ENCODE data around the gene ARHGAP9.

The ARHGAP9 gene

DNA sequence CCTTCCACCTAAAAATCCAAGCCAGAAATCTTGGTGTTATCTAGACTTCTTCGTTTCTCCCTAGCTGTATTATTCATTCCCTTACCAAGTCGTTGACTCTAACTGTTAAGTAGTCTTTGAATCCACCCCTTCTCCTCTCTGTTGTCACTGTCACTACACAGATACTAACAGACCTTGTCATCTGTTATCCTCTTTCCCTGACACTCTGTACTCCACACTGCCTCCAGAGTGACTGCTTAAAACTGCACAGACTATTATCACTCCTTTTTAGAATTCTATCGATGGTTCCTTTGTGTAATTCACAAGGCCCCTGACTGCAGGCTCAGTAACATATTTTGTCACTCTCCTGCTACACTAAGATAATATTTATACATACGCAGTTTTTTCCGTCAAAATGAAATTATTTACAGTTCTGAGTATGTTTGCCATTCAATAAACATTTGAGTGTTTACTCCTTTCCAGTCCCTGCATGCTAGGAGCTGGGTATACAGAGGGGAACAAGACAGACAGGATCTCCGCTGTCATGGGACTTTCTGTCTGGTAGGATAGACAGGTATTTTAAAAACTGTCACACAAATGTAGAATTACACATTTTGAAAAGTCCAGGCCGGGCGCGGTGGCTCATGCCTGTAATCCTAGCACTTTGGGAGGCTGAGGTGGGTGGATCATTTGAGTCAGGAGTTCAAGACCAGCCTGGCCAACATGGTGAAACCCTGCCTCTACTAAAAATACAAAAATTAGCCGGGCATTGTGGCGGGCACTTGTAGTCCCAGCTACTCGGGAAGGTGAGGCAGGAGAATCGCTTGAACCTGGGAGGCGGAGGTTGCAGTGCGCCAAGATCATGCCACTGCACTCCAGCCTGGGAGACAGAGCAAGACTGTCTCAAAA lies 12.0 kb upstream of the ARHGAP9 start:
- DNase-seq (ENCODE audit: low spot score): no peak

DNA sequence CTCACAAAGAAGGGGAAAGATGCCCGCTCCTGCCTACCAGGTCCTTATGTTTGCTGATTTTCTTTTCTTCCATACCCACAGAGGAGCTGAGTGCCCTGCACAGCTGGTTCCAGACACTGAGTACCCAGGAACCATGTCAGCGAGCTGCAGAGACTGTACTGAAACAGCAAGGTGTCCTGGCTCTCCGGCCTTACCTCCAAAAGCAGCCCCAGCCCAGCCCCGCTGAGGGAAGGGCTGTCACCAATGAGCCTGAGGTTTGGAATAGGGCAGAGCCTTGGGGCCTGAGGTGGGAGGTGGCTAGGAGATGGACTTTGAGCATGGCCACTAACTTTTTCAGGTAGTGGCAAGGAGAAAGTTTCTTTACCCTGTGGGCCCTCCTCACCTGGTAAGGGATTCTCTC lies 10.5 kb upstream of the ARHGAP9 start:
- DNase-seq (ENCODE audit: low spot score): no peak

DNA sequence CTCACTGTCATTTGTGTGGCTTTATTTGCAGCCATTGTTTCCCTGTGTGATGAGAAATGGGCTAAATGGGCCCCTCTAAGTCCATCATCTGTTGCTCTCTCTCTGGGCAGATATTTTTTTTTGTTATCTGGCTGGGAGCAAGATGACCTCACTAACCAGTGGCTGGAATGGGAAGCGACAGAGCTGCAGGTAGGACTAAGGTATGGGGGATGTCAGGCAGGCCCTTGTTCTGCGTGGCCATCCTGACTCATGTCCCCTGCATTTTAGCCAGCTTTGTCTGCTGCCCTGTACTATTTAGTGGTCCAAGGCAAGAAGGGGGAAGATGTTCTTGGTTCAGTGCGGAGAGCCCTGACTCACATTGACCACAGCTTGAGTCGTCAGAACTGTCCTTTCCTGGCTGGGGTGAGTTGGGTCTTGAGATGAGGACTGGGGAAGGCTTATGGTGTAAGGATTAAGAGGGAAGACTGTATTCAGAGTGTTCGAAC lies 9.5 kb upstream of the ARHGAP9 start:
- no peak for DNase-seq (ENCODE audit: low spot score)

DNA sequence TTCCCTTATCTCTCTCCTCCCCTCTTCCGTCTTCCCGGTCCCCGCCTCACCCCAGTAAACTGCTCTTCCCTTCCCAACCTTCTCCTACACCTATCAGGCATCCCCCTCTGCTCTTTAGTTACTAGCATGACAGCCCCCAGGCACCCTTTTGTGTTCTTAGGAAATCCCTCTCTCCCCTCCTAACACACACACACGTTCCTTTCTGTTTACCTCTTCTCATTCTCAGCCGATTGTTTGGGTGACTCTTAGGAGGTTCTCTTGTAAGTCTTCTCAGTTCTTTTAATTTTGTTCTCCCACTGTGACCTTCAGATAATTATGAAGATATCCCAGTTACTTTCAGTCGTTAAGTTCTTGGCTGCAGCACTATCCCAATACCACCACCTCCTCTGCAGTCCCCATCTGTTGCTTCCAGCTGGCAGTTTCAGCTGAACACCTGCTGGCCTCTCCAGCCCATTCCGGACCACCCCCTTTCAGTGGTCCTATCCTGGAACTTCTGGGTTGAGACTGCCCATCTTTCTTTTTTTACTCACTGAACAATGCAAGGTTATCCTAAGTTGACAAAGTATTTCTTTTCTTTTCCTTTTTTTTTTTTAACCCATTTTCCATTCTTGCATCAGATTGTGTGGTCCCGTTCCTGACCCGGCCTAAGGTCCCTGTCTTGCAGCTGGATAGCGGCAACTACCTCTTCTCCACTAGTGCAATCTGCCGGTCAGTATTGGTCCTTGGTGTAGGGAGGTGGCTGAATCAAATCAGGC lies 8.9 kb upstream of the ARHGAP9 start:
- no peak for DNase-seq (ENCODE audit: low spot score)

DNA sequence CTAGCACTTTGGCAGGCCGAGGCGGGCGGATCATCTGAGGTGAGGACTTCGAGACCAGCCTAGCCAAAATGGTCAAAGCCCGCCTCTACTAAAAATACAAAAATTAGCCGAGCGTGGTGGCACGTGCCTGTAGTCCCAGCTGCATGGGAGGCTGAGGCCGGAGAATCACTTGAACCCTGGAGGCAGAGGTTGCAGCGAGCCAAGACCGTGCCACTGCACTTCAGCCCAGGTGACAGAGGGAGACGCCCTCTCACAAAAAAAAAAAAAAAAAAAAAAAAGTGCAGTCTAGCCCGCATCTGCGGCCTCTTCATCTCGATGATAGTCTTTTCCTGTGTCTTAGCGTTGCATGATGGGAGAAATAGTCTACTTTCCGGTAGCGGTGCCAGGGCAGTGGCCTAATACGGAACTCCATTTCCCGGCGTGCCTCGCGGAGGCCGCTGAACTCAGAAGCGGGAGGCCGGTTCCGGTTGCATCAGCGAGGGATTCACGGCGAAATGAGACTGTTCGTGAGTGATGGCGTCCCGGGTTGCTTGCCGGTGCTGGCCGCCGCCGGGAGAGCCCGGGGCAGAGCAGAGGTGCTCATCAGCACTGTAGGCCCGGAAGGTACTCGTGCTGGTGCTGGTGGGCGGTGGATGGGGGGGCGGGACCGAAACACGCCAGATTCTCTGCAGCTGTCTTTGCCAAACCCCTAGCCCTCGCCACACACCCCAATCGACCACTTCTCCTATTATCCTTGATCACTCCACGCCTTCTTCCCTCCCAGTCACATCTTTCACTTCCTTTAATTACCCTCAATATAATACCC lies 8.1 kb upstream of the ARHGAP9 start, which contains the start of gene MARS1:
Gene MARS1 (plus strand): TSS at position 472 of the 805 bp plus-strand sequence. CDS start 23 bp downstream, at position 495.
- peak; percentile 96 for DNase-seq (ENCODE audit: low spot score)

DNA sequence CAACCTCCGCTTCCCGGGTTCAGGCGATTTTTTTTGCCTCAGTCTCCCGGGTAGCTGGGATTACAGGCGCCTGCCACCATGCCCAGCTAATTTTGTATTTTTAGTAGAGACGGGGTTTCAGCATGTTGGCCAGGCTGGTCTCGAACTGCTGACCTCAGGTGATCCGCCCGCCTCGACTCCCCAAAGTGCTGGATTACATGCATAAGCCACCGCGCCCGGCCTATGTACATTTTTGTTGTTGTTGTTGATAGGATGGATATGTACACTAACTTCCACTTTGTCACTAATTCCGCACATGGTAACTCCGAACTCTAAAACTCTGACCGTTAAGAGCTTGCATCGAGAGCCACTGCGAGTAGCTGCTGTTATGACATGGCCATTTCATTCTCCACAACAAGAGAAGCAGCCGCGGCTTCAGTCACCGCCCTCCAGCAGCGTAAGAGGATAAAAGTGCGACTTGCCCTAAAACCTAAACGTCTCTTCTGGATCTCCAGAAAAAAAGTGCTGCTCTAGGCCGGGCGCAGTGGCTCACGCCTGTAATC lies 7.5 kb upstream of the ARHGAP9 start:
- DNase-seq (ENCODE audit: low spot score): no peak

DNA sequence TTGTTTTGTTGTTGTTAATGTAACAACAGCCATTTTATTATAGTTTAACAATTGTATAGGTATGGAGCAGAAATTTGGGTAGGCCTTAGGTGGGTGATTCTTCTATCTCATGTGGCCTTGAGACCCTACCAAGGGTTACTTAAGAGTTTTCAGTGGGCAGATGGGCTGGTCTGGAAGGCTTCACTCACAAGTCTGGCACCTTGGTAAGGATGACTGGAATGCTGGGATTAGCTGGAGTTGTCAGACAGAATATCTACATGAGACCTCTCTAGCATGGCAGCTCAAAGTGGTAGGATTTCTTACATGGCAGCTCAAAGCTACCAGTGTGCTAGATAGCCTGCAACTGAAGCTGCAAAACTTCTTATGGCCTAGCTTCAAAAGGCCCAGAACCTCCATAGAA lies 6.0 kb upstream of the ARHGAP9 start:
- DNase-seq (ENCODE audit: low spot score): no peak

DNA sequence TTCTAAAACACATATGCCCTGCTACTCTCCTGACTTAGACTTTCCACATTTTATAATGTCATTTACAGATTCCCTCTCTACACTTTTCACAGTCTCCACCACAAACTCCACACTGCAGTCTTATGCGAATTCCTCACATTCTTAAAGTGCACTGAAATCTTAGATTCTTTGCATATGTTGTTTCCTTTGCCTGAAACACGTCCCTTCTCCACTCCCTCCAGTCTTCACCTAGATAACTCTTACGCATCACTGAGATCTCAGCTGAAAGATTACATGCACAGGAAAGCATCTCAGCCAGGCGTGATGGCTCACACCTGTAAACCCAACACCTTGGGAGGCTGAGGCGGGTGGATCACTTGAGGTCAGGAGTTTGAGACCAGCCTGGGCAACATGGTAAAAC lies 3.8 kb upstream of the ARHGAP9 start:
- DNase-seq (ENCODE audit: low spot score): no peak

DNA sequence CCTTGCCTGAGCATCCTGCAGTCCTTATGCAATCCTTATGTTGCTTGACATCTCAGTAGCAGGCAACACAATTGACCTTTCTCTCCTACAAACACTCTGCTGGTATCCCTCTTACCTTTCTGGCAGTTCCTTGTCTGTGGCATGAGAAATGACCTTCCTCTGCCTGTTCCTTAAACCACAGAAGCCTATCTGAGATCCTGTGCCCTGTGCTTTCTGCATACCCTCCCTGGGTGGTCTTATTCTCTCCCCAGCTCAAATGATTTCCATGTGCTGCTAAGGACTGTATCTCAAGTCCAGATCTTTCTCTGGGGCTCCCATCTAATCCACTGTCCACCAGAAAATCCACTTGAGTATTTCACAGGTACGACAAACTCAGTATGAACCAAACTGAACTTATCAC lies 2.0 kb upstream of the ARHGAP9 start:
- no peak for DNase-seq (ENCODE audit: low spot score)

DNA sequence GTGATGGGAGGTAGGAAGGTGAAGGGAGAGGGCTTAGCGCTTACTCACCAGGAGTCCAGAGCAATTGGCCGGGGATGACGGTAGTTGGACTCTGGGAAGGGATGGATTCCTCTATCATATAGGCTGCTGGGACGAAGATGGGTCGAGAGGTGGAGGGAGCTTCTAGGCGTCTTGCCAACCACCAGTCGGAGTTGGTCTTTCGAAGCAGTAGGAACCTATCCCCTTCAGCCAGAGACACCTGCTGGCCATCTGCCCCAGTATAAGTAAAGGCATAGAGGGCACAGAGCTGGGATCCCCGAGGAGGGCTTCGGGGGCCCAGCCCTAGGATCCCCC lies 657 bp downstream of the ARHGAP9 start:
- no peak for DNase-seq (ENCODE audit: low spot score)

DNA sequence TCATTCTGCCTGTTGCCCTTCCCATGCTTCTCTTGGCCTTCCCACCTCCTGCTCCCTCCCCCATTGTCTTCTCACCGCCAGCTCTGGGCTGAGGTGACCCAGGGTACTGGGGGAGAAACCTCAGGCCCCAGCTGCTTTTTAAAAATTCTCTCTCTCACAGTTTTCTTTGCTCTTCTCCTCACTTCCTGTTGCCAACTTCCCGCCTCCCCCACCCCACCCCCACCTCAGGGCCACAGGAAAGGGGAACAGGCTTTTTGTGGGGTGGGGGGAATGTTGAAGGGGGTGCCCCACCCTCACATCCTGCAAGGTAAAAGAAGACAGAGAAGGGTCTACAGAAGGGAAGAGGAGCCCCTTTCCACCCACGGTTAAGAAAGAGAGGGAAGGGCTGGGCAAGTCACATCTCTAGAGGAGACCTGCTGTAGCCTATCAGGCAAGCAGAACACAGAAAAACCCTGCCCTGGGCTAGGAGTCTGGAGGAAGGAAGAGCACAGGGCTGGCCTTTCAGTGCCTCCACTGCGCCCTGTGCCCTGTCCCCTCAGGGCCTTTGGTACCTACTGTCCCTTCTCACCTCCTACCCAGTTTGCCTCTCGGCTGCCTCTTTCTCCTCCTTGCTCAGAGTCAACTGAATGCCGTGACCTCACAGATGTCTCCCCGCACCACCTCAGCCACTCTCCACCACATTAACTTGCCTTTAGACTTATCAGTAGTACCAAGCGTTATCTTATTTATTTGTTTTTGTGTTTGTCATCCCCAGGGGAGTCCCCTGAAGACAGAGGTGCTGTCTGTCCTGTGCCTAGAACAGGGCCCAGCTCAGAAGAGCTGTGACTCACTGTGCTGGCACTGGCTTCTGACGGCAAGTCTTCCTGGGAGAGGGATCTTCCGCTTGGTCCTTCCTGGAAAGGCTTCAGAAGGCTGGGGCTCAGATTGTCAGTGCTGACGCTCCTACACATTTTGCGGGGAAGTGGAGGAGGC lies 1.7 kb downstream of the ARHGAP9 start:
- DNase-seq (ENCODE audit: low spot score): no peak

DNA sequence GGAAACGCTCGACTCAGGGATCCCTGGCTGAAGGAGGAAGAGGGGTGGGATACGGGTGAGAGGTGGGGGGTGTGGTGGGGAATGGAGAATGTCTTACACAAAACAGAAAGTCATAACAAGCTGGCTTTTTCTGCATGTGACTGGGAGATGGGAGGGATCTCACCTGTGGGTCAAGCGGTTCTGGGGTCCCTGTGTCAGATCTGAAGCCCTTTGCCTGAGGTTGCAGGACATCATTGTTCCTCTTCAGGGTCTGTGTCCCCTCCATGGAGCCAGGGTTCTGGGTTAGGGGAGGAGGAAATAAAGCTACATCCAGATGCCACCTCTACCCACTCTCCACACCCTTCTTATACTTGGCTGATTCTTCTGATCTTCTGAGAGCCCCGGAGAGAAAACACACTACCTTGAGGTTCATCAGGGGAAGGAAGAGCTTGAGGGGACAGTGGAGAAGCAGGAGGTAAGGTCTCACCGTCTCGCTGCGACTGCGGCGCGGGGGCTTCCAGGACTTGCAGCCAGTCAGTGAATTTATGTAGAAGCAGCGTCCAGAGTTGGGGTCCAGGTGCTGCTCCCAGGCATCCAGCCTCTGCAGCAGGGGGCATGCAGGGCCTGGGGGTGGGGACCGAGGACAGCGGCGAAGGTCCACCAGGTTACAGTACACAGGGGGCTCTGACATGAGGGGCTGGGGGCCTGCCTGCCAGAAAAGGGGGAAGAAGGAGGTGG lies 2.5 kb downstream of the ARHGAP9 start:
- DNase-seq (ENCODE audit: low spot score): no peak

DNA sequence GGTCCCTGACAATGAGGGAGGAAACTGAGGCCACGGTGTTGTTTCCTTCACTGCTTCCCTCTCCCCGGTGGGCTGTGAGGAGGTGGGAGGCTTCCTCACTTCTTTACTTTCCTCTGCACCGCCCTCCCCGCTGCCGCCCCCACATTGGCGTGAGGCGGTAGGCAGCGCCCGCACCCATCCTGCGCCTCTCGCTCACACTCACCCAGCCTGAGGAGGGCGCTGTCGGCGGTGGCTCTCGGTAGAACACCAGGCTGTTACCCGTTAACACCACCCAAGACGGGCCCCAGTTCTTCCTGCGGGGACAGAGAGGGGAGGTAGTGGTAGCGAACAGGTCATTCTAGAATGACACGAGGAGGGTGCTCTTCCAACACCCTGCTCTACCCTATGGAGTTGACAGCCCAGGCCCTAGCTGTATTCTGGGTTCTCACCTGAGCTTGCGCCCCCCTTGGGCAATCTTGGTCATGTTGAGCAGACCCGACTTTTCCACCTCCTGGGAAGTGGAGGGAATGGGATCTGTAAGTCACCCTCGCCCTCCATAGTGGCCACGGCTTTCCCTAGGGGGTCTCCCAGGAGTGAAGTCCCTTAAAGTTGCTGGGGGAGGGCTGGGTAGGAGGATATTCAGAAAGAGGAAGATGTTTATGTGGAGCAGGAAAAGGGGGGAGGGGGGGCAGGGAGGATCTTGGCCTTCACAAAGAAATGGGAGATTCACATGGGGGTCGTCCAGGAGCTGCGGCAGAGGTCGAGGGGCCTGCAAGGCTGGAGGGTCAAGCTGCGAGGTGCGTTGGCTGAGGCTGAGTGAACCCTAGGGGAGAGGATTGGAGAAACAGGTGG lies 3.3 kb downstream of the ARHGAP9 start:
- no peak for DNase-seq (ENCODE audit: low spot score)

DNA sequence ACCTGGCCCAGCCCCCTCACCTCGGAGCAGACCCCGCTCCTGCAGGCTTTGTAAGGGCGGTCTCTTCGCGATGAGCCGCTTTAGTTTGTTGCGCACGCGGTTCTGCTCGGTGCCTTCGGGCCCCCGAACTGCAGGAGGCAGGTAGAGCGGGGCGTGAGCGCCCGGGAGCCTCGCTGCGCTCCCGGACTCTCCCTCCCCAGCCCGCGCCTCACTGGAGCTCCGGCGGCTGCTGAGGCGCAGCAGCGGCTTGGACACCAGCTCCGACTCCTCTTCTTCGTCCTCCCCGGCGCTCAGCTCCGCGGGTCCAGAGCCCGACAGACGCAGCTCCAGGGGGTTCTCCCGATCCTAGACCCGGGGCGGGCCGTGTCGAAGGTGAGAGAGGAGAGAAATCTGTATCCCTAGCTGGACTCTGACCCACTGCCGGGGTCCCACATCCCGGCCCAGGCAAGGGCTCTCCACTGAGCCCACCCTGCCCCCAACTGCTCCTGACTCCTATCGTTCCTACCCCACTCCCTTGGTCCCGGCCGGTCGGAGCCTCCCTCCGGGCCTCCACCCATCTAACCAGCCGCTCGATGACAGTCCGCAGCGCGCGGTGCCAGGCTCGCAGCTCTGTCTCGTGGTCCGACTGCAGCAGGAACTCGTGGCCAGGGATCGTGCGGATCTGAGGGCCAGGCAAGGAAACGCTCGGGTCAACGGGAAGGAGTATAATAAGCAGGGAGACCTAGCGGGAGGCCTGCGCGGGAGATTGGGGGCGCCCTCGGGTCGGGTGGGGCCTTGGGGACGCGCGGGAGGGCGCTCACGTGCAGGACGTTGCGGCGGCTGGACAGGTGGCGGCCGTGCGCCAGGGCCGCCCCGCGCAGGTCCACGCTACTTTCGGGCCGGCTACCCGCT lies 4.2 kb downstream of the ARHGAP9 start:
- DNase-seq (ENCODE audit: low spot score): no peak

DNA sequence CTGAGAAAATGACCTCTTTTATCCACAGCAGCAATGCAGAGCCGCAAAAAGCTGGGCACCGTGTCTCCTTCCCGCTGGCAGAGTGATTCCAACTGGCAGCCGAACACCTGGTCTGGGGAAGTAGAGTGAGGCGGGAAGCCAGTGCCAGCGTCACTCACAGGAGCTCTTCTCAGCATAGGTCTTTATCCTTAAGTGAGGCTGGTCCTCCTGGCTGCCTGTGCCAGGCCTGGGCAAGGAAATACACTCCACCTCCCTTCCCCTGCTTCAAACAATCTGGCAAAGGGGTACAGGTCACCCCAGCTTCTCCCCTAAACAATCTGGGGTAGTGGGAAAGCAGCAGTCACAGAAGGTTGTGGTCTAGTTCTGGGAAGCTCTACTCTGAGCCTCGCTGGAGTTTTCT lies 4.8 kb downstream of the ARHGAP9 start:
- no peak for DNase-seq (ENCODE audit: low spot score)

DNA sequence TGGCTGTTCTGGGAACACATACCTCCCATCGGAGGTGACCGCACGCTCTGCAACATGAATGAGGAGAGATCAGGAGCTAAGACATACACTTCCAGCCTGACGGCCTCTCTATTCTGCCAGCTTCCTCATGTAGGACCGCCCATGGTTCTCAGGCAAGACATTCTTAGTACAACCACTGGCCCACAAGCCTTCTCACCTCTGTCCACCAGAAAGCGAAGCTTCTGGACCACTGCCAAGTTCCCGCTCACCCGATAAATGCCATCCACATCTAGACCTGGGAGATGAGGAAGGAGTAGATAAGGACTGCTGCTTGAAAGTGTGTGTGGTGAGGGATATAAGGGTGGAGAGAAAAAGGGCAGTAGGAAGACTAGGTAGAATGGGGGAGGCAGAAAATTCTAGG lies 5.2 kb downstream of the ARHGAP9 start:
- no peak for DNase-seq (ENCODE audit: low spot score)

DNA sequence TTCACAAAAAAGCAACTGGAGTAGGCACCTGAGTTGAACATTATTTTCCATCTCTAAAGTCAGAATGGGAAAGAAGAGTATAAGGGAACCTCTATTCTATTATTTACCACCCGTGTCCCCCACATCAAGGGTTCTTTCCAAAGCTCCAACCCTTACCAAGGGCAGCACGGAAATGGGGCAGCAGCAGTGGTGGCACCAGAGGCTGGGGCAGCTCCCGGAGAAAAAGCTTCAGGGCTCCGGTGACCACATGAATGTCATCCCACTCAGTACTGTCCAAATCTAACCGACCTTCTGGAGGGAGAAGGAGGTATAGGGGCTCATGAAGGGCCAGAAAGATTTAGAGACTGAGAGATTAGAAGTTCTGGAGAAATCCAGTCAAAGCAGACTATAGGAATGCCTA lies 5.8 kb downstream of the ARHGAP9 start:
- no peak for DNase-seq (ENCODE audit: low spot score)

DNA sequence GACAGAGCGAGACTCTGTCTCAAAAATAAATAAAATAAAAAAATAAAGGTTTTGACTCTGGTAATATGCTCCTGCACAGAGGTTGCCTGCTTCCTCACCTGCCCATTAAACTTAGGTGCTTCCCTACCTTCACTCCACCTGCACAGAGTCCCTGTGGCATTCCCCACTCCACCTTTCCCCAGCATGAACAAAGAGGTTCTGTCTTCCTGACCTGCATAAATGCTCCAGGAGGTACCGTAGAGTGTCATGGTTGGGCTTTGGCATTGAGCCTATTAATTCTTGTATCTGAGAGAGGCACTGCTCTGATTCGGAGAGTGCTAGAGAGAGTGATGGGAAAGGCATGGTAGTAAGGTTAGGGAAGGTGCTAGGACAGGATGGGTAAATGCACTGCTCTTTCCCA lies 6.3 kb downstream of the ARHGAP9 start:
- DNase-seq (ENCODE audit: low spot score): no peak

All from putamen (tissue), 1 donor.